GM19455 (cell line): Measurements from ENCODE around the gene SSB.
"Not testable (repeated sequence)": the region's sequence is repeated elsewhere in the genome, so short reads cannot be mapped to it uniquely, and the experiment has no call there.

Experiments used
- ATAC-seq: cut with Tn5 transposase; IDR thresholded peaks from one replicate; pipeline ENCODE4 v1.9.1; 2021; ENCODE audit not compliant: unreplicated experiment

The SSB gene

DNA sequence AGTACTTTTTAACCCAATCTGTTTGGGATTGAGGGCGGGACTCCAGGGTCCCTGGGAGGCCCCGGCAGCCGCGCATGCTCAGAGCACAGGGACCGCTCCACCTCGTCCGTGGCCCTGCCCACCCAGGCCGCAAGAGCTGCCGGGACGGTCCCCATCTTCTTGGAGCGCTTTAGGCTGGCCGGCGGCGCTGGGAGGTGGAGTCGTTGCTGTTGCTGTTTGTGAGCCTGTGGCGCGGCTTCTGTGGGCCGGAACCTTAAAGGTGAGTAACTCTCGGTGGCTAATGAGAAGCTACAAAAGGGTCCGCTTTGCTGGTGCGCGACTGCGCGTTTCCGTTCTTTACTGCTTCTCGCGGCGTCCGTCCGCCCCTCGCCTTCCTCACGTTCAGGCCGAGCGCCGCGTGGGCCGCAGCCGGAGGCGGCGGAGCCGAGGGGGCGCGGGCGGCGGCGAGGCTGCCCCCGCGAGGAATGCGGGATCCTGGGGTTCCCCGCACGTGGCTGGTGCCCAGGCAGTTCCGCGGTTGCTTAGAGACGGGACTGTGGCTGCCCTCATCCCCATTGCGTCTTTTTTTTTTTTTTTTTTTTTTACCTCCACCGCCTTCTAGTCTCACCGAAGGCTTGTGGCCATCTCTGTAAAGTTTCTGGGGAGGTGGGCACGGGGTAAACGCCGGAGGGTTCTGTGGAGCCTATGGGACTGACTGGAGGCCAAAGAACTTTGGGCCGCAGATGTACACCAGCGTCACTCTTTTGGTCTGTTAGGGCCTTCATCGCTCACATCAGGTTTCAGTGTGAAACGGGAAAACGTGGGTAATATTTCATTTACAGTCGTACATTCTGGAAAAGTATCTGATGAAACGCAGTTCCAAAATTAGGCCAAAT lies at the start of gene SSB:
TSS of gene SSB (plus strand) at position 154 of the 875 bp plus-strand sequence. CDS start 2,090 bp downstream, outside the sequence.
- ATAC-seq: peak; percentile 96

DNA sequence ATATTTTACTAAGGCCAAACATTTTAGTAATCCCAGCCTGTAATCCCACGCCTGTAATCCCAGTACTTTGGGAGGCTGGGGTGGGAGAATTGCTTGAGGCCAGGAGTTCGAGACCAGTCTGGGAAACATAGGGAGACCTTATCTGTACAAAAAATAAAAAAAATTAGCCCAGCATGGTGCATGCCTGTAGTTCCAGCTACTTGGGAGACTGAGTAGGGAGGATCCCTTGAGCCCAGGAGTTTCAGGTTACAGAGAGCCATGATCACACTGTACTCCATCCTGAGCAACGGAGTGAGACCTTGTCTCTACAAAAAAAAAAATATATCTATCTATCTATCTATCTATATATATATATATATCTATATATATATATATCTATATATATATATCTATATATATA lies 45.9 kb upstream of the SSB start:
- ATAC-seq: no peak

DNA sequence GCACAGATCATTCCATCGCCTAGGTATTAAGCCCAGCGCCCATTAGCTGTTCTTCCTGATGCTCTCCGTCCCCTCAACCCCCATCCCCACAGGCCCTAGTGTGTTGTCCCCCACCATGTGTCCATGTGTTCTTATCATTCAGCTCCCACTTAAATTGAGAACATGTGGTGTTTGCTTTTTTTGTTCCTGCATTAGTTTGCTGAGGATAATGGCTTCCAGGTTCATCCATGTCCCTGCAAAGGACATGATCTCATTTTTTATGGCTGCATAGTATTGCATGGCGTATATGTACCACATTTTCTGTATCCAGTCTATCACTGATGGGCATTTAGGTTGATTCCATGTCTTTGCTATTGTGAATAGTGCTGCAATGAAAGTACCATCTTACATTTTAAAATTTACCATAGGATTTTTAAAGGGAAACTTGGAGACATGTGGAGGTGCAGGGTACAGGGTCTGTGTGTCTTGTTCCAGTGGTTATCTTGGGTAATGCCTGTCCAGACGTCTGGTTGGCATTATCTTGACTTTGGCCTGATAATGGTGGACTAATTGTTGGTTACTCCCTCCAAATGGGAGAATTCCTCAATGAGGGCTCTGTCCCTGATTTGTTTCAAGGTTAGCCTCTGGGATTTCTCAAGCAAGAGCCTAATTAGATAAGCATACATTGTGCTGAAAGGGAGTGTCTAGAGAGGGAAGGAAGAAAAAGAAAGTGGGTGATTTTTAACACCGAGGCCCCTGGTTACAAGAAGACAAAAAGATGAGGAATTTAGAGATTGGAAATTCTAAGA lies 43.4 kb upstream of the SSB start:
- no peak for ATAC-seq

- ATAC-seq: no peak
Observed at GRCh38 chr2:169756342-169756741, 42.3 kb upstream of the SSB start.

DNA sequence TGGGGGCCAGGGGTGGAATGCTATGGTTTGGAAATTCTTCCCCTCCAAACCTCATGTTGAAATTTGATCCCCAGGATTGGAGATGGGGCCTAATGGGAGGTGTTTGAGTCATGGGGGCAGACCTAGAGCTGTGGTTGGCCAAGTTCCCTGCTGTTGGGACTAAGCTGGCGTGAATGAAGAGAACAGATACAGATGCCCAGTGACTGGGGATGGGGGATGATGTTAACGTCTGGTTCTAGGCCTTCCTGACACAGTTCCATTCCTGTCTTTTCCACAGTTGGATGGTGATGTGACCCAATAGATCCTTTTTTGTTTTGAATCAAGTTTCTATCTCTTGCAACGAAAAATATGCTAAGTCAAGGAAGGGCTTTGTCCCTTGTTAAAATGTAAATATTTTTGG lies 41.3 kb upstream of the SSB start:
- no peak for ATAC-seq

- ATAC-seq: no peak
Observed at GRCh38 chr2:169757778-169758177, 40.9 kb upstream of the SSB start.

DNA sequence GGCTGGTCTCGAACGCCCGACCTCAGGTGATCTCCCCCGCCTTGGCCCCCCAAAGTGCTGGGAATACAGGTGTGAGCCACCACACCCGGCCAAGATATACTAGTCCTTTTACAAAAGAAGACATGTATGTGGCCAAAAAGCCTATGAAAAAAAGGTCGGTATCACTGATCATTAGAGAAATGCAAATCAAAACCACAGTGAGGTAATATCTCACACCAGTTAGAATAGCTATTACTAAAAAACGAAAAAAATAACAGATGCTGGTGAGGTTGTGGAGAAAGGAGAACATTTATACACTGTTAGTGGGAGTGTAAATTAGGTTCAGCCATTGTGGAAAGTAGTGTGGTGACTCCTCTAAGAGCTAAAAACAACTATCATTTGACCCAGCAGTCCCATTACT lies 38.7 kb upstream of the SSB start:
- ATAC-seq: no peak

- not testable (repeated sequence) for ATAC-seq
Observed at GRCh38 chr2:169760798-169761197, 37.9 kb upstream of the SSB start.

DNA sequence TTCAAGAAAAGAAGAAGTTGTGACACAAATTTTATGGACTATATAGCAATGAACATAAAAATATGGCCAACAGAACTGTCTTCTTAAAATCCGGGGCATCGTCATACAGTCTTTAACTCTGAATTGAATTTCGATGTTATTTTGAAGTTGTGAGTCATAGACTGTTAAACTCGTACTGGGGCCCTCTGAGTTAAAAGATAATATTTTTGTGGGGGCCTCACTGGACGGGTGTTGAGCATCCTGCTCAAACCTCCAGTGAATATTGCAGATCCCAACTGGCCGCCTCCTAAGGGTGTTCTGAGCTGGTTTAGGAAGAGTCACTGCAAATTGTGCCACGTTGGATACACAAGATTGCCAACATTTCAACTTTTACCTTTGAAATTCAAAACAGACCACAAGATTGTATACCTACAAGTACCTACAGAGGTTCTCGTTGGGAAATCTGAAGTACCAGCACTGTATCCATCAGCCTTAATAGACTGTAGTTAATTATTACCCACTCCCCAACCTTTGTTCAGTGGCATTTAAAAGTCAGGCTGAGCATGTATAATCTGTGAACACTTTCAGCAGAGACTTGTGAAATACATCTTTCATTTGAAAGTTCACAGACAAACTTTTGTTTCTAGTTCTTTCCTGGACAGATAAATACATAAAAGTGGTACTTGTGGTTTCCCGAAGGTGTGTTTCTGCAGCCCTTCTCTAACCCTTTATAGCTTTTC lies 37.3 kb upstream of the SSB start:
- ATAC-seq: no peak

DNA sequence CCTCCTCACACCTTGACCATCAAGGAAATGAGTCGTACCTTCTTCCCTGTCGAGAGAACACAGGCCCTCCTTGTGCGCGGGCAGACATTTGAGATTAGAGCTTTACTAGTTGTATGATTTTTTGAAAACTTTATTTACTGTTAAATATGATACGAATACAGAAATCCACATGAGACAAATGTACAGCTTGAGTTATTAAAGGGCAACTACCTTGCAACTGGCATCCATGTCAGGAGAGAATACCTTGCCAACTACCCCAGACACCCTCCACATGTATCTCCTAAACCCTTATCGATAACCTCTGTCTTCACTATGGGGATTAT lies 36.7 kb upstream of the SSB start:
- no peak for ATAC-seq

DNA sequence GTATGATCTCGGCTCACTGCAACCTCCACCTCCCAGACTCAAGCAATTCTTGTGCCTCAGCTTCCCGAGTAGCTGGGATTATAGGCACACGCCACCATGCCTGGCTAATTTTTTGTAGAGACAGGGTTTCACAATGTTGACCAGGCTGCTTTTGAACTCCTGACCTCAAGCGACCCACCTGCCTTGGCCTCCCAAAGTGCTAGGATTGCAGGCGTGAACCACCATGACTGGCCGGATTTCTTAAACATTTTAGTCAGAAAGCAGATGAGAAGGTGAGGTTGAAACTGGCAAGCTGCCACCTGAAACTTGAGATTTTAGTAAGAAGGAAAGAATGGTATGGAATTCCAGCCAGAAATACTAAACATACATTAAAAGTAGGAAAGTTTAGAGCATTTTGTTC lies 33.1 kb upstream of the SSB start:
- ATAC-seq: no peak

DNA sequence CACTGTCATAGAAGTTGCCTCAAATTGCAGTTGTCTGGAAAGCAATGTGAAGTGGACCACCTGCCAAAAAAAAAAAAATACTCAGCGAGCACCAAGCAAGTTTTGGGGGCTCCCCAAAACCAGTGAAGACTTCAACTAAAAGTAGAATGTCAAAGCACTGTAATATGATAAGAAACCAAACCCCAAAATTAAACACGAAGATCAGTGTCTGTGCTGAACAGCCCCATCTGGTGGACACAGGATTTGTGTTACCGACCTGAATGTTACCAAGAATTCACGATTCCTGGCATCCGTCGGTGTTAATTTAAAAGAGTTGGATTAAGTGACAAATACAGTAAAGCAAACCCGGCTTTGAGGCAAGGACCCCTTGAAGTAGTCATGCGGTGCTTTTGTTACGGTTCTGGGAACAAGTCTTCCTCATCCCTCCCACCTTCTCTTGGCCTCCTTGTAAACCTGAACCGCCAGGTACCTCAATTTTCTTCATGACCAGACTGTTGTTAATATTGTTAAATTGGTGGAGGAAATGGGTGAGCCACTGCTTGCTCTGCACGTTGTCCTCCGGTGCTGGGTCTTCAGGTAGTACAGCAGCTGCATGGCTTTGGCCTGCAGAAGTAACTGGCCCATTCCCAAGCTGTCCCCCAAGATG lies 31.3 kb upstream of the SSB start:
- no peak for ATAC-seq

- no peak for ATAC-seq
Observed at GRCh38 chr2:169768262-169768995, 30.2 kb upstream of the SSB start.

- no peak for ATAC-seq
Observed at GRCh38 chr2:169771021-169771420, 27.6 kb upstream of the SSB start.

DNA sequence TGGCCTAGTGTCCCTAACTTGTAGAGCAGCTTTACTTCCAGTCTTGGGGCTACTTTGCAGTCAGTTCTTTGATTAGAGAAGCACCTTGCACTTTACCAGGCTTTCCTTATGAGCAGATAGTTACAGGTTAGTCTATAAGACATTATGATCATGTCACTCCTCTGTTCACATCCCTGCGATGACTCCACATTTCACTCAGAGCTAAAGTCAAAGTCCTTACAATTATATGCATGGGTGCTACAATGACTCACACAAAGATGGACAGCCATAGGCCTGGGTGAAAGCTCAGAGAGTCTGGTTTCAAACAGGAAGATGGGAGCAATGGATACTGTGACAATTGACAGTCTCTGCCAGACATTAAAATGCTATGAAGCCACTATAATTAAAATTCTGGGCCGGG lies 27.1 kb upstream of the SSB start:
- ATAC-seq: no peak

GRCh38 chr2:169772651-169773050 lies 26.0 kb upstream of the SSB start:
- ATAC-seq: no peak

DNA sequence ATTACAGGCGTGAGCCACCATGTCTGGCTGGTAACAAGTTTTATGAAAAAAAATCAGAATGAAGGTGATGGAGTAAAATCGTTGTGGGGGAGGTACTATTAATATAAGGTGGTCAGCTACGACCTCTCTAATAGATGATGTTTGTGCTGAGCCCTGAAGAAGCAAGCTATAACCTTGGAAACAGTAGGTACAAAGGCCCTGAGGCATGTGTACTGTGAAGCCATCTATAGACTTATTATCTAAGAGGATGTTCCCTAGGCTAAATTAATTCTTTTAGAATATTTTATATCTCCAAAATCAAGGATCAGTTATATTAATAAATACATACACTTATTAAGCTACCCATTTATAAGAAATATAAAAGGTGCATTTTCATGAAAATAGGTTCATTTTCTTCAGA lies 23.3 kb upstream of the SSB start:
- ATAC-seq: no peak

DNA sequence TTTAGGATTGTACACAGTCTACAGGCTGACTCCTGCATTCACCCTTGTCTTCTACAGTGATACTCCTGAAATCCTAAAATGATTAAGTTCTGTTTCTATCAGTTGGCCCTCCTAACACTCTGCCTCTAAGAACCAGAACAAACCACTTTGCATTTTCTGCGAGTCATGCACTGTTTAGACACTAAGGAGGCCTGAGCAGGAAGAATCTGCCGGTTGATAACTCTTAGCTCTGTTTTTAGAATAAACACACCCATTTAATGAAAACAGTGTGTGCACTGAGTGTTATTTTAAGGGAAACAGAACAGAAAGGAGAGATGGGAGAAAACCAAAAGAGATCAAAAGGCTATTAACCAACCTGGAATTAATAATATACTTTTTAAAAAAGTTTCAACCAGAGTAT lies 22.9 kb upstream of the SSB start:
- ATAC-seq: no peak

DNA sequence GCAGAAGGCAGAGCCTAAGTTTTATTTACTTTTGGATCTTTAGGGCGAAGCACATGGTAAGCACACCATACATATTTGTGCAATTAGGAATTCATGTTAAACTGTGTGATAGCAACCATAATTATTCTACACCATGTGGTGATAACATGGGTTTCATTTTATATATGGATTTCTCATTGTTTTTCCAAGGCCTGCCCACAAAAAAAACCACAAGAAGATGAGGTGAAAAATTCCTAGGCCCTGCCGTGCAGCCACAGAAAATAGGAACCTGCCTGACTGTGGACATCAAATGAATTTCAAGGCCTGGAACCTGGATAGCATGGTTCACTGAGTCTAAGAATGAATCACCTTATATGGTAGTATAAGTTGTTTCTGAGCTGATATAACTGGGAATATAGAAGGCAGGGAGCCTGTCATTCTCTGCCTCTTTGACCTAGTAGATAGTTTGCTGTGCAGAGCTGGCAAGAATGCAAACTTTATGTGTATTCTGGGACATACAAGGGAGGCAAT lies 22.4 kb upstream of the SSB start:
- no peak for ATAC-seq

- ATAC-seq: no peak
Observed at GRCh38 chr2:169778446-169778845, 20.2 kb upstream of the SSB start.
